Activated CD4-positive, alpha-beta T cell treated with anti-CD3 and anti-CD28 coated beads for 48 hours (primary cell): ENCODE results near the gene HOXB5.

Experiments
- DNase-seq: peaks from one replicate; pipeline ENCODE4 v3.0.0-alpha.2; 2020

The HOXB5 gene

GRCh38 chr17:48571826-48572417, 21.7 kb downstream of the HOXB5 start:
- no peak for DNase-seq

GRCh38 chr17:48571024-48571818, 22.4 kb downstream of the HOXB5 start:
- DNase-seq: no peak

- no peak for DNase-seq
These were observed 23.1 kb downstream of the HOXB5 start for GRCh38 chr17:48570325-48571023.

GRCh38 chr17:48569674-48570324, 23.8 kb downstream of the HOXB5 start:
- DNase-seq: no peak

- DNase-seq: no peak
These were observed 24.4 kb downstream of the HOXB5 start for GRCh38 chr17:48569240-48569582.

- DNase-seq: no peak
These were observed 24.9 kb downstream of the HOXB5 start for GRCh38 chr17:48568499-48569239.

- no peak for DNase-seq
These were observed 25.8 kb downstream of the HOXB5 start for GRCh38 chr17:48567646-48568354.

GRCh38 chr17:48567209-48567608, 26.4 kb downstream of the HOXB5 start:
- DNase-seq: no peak

GRCh38 chr17:48566717-48567116, 26.9 kb downstream of the HOXB5 start:
- no peak for DNase-seq

- DNase-seq: no peak
These were observed 27.5 kb downstream of the HOXB5 start for GRCh38 chr17:48565925-48566710.

GRCh38 chr17:48565022-48565554, 28.5 kb downstream of the HOXB5 start:
- no peak for DNase-seq

- no peak for DNase-seq
These were observed 29.2 kb downstream of the HOXB5 start for GRCh38 chr17:48564188-48565021.

GRCh38 chr17:48563867-48564187, 29.8 kb downstream of the HOXB5 start:
- no peak for DNase-seq

GRCh38 chr17:48563385-48563838, 30.2 kb downstream of the HOXB5 start:
- DNase-seq: no peak

GRCh38 chr17:48562934-48563333, 30.6 kb downstream of the HOXB5 start:
- DNase-seq: no peak

- DNase-seq: no peak
These were observed 31.4 kb downstream of the HOXB5 start for GRCh38 chr17:48561884-48562810.

- DNase-seq: no peak
These were observed 33.5 kb downstream of the HOXB5 start for GRCh38 chr17:48559840-48560817.
